Measurements from ENCODE around the gene SLC12A3.

SLC12A3 gene

DNA sequence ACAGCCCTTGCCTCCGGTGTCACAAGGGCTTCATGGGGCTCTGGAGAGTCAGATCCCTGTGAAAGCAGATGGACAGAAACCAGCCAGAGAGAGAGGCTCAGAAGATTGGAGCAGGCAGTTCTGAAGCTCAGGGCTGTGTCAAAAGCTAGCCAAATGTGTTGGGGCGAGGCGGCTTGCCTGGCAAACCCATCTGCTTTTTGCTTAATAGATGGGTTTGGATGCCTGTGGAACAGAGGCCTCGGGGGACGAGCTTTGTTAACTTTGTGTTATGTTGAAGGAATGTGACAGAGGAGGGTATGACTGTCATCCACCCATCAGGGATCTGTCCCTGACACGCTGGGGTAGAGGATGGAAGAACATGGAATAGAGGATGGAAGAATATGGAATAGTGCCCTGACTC, 21.0 kb upstream of the SLC12A3 start:
- TF ChIP-seq, protein P1, sequence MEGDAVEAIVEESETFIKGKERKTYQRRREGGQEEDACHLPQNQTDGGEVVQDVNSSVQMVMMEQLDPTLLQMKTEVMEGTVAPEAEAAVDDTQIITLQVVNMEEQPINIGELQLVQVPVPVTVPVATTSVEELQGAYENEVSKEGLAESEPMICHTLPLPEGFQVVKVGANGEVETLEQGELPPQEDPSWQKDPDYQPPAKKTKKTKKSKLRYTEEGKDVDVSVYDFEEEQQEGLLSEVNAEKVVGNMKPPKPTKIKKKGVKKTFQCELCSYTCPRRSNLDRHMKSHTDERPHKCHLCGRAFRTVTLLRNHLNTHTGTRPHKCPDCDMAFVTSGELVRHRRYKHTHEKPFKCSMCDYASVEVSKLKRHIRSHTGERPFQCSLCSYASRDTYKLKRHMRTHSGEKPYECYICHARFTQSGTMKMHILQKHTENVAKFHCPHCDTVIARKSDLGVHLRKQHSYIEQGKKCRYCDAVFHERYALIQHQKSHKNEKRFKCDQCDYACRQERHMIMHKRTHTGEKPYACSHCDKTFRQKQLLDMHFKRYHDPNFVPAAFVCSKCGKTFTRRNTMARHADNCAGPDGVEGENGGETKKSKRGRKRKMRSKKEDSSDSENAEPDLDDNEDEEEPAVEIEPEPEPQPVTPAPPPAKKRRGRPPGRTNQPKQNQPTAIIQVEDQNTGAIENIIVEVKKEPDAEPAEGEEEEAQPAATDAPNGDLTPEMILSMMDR (IDR thresholded peaks at IDR 0.05; ENCODE audit: control insufficient read depth, insufficient read depth, low read depth, low read length, missing control alignments): no peak
- no peak for DNase-seq (ENCODE audit: low read depth)

GRCh38 chr16:56847173-56847910, 17.7 kb upstream of the SLC12A3 start:
- TF ChIP-seq, protein P1 (IDR thresholded peaks at IDR 0.05; ENCODE audit: control insufficient read depth, insufficient read depth, low read depth, low read length, missing control alignments): no peak
- no peak for DNase-seq (ENCODE audit: low read depth)
- H3K4me3 ChIP-seq (ENCODE audit: control insufficient read depth, low read depth, low read length): no peak overlapping the region

More for the DNA sequence above, 21.0 kb upstream of the SLC12A3 start:
- no peak overlapping the region for H3K4me3 ChIP-seq (ENCODE audit: control insufficient read depth, low read depth, low read length)

DNA sequence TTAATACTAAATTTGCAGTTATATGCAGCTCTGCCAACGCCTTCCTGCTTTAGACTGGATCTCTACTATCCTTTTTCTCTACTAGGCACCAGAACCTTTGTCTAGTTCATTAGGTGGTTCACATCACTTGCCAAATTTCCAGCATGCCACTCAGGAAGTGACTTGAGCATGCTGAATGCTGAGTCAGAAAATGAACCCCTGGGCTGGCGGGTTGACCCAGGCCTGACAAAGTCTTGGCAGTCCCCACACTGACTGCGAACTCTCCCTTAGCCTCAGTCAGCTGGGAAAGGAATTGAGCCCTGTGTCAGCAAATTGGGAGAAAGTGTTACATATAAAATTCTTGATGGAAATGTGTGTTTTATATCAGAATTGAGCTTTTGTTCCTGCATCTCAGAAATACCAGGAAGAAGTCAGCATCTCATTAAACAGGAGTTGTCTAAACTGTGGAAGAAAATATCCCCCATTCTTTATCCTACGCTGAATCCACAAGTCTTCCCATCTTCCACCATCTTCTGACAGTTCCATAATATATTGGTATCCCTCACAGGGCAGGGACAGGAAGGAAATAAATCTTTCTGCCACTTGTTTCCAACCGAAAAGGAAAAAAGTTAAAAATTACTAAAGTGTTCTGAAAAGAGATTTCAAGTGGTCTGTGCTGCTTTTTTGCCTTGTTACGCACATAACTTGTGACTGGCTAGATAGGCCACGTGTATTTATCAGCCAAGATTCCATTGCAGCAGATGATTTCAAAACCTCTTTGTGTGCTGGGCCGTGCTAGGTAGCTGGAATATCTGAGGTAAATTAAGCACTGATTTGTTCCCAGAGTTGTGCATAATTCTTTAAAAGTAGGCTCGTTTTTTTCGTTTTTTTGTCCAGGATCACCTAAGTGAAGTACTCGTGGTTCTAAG, 16.7 kb upstream of the SLC12A3 start:
- H3K4me3 ChIP-seq (ENCODE audit: control insufficient read depth, low read depth, low read length): no peak overlapping the region
- no peak for DNase-seq (ENCODE audit: low read depth)
- TF ChIP-seq, protein P1 (IDR thresholded peaks at IDR 0.05; ENCODE audit: control insufficient read depth, insufficient read depth, low read depth, low read length, missing control alignments): no peak

- TF ChIP-seq, protein P1 (IDR thresholded peaks at IDR 0.05; ENCODE audit: control insufficient read depth, insufficient read depth, low read depth, low read length, missing control alignments): no peak
- DNase-seq (ENCODE audit: low read depth): no peak
- H3K4me3 ChIP-seq (ENCODE audit: control insufficient read depth, low read depth, low read length): no peak overlapping the region
Measured at GRCh38 chr16:56848955-56849689, 15.9 kb upstream of the SLC12A3 start.

DNA sequence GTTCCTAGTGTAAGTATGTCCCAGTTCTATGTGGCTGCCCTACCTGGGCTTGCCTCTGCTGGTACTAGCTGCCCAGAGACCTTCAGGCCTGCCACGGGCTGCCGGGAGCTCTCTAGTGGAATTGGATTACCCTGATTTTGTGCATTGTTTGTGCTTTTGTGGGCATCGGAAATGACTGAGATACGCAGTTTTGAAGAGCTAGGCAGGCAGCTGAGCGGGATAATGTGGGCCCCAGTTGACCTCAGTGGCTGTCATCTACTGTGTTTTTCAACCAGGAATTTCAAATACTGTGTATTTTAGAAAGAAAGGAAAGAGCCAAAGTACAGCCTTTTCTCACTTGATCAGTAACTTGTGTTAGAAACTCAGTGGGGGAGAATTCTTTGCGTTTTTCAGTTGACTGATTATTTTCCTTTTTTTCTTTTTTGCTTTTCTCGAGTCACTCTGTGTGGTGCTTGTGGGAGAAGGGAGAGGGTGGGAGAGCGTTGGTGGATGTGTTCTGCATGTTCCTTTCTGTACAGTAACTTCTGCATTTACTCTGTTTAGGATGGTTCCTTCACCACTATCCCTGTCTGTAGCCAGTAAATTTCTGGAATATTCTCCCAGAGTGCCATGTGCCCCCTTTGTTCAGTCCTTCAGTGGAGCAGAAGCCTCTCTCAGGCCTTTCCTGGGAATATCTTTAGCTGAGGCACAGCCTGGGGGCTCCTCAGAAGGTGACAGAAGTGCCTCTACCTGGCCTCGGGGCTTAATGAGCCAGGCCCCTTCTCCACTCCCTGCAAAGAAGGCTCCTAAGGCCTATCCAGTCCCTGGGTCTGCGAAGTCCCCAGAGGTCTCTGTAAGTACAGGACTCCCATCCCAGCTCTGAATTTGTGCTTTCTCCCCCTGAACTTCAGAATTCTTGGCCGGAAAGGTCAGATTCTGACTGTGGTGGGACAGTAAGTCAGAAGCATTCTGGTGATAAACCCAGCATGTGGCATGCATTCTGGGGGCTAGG, 15.0 kb upstream of the SLC12A3 start:
- TF ChIP-seq, protein P1 (IDR thresholded peaks at IDR 0.05; ENCODE audit: control insufficient read depth, insufficient read depth, low read depth, low read length, missing control alignments): no peak
- no peak overlapping the region for H3K4me3 ChIP-seq (ENCODE audit: control insufficient read depth, low read depth, low read length)
- no peak for DNase-seq (ENCODE audit: low read depth)
